GM12873 (cell line): ENCODE data around the gene CLTC.

ENCODE experiments used
- TF ChIP-seq, protein P1 (sequence below): IDR thresholded peaks from 2 replicates; pipeline ENCODE4 v1.5.1; 2012; ENCODE audit warnings: low read depth, mild to moderate bottlenecking, moderate library complexity, low read length, control low read depth; ENCODE audit not compliant: insufficient read depth; ENCODE audit errors: missing control alignments

Gene CLTC

DNA sequence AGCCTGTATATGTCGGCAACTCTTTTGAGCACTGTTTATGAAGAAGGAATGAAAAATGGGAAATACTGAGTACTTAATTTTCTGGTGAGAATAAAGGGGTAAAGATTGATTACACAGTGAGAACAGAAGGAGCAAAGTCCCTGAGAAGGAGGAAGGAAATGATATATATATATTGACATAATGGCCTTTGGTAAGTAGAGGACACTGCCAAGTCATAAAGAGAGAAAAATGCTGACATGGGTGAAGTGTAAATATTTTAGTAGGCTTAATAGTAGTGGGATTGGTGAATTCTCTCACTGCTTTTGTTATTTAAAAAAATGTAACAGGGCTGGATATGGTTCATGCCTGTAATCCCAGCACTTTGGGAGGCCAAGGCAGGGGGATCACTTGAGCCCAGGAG is 103.9 kb downstream of the CLTC start:
- TF ChIP-seq, protein P1, sequence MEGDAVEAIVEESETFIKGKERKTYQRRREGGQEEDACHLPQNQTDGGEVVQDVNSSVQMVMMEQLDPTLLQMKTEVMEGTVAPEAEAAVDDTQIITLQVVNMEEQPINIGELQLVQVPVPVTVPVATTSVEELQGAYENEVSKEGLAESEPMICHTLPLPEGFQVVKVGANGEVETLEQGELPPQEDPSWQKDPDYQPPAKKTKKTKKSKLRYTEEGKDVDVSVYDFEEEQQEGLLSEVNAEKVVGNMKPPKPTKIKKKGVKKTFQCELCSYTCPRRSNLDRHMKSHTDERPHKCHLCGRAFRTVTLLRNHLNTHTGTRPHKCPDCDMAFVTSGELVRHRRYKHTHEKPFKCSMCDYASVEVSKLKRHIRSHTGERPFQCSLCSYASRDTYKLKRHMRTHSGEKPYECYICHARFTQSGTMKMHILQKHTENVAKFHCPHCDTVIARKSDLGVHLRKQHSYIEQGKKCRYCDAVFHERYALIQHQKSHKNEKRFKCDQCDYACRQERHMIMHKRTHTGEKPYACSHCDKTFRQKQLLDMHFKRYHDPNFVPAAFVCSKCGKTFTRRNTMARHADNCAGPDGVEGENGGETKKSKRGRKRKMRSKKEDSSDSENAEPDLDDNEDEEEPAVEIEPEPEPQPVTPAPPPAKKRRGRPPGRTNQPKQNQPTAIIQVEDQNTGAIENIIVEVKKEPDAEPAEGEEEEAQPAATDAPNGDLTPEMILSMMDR = no peak

DNA sequence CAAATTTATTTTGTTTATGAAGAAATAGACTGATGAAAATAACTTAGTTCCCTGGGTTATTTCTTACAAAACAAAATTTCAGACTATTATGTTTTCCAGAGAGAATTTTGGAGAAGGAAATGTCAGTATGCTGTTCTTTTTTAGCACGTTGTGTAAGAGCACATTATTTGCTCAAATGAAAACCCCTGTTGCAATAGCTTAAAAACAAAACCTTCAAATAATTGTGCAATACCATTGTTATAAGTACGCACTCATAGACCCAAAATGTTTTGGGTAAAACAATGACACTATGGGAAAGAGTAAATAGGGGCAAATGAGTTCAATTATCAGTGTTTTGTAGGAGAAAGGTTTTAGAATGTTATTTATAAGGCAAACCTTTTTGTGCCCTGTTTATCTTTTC is 106.0 kb downstream of the CLTC start:
- TF ChIP-seq, protein P1 = no peak

DNA sequence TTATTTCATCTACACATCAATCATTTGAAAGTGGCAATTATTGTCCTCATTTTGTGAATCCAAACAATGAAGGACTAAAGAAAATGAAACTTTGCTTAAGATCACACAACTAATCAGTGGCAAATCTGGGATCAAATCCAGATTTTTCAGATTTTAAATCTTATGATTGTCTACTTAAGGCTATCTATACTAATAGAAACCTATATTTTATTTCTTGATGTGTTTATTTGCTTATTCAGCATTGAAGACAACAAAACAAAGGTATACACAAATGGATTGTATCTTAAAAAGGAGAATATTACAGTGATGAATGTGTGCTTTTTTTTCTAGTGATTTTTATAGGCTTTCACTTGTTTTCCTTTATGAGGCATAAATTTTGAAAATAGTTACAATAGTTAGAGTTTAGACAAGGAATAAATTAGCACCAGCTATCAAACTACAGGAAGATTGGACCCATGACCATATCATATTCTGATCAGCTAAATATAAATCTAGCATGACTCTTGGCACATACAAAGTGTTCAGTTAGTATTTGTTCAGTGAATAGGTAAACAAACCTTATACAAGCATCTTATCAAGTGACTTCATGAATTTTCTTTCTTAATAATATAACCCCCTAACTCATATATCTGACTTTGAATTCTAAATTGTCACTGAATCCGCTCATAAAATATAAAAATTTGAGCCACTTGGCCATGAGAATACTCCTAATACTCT is 108.3 kb downstream of the CLTC start:
- TF ChIP-seq, protein P1 = no peak

DNA sequence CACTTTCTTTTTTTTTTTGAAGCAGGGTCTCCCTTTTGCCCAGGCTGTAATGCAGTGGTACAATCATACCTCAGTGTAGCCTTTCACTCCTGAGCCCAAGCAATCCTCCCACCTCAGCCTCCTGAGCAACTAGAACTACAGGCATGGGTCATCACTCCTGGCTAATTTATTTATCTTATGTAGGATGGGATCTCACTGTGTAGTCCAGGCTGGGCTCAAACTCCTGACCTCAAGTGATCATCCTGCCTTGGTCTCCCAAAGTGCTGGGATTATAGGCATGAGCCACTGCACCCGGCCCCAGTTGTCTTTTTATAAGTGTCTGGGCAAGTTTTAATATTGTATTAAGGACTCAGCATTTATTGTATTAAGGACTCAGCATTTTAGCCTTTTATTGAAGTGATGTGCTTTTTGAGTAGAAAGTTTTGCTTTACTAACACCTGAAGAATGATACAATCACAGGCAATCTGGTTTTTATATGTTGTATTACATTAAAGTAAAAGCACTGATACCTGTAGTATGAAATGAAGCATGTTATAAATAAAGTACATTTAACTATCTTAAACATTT is 110.7 kb downstream of the CLTC start:
- TF ChIP-seq, protein P1 = no peak

DNA sequence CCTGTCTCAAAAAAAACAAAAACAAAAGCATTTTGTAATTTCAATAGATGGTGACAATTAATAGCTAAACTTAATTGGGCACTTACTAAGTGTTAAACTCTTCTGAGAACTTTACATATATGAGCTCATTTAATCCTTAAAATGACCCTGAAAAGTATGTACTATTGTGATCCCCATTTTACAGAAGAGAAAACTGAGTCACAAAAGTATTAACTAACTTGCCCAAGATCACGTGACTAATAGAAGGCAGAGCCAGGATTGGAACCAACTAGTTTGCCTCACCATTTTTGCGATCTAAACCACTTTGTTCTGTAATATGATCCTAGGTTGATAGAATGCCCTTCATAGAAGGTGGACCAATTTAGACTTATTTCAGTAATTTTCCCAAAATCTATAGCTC is 114.0 kb downstream of the CLTC start:
- TF ChIP-seq, protein P1 = no peak

DNA sequence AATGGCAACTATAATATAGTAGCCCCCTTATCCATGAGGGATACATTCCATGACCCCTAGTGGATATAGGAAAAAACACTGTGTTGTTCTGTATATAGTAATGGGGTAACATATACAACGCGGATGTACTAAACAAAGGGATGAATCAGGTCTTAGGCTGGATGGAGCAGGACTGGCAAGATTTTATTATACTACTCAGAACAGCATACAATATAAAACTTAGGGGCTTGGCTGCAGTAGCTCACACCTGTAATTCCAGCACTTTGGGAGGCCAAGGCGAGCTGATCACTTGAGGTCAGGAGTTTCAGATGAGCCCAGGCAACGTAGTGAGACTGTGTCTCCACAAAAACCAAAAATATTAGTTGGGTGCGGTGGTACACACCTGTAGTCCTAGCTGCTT is 114.5 kb downstream of the CLTC start:
- TF ChIP-seq, protein P1 = no peak

DNA sequence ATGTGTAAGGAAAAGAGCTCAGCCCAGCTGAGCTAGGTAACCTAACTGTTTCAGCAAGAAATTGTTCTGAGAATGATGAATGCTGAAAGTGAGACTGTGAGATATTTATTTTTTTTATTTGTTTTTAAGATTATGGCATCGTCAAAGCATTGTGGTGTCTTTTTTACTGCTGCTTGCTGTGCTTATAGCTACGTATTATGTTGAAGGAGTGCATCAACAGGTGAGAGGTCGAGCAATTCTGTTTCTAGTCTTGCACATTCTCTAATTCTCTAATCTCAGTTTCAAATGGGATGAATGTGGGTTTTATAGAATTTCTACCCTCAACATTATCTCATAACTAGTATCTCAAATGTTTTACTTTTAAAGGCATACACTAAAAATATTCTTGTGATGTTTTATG is 117.6 kb downstream of the CLTC start:
- TF ChIP-seq, protein P1 = no peak
